Heart right ventricle (tissue), 16 donors: ENCODE results near the gene ZCCHC24. TPM values are rescaled to one million over a fixed set of nuclear protein-coding genes. Genes with fewer than 3 reads are reported as not detected.

ENCODE experiments used
- ATAC-seq, 8 donors: fragments of 200-7000 bp; cut with Tn5 transposase; one replicate each; pipeline ENCODE4 v1.9.1; 2020; ENCODE audit warnings: mild to moderate bottlenecking in 8 of 8, moderate library complexity in 8 of 8, moderate number of reproducible peaks in 1 of 8
- DNase-seq, 2 donors: peaks; one replicate each; pipeline ENCODE4 v3.0.0-alpha.2; 2020
- H3K27ac ChIP-seq, 10 donors: fragments of 200-600 bp; sonication (generic) in 2 of 10; one replicate each; pipeline versions ENCODE4 v1.5.0 to v1.8.0; 2020 to 2022; ENCODE audit warnings: mild to moderate bottlenecking in 3 of 10
- H3K27me3 ChIP-seq, 7 donors: fragments of 200-600 bp; one replicate each; pipeline ENCODE4 v1.8.0; 2021 to 2022; ENCODE audit warnings: mild to moderate bottlenecking in 2 of 7
- H3K36me3 ChIP-seq, 9 donors: fragments of 200-600 bp; sonication (generic) in 1 of 9; one replicate each; pipeline versions ENCODE4 v1.5.0 to v1.8.0; 2020 to 2022; ENCODE audit warnings: mild to moderate bottlenecking in 2 of 9
- H3K4me1 ChIP-seq, 9 donors: fragments of 200-600 bp; sonication (generic) in 1 of 9; one replicate each; pipeline versions ENCODE4 v1.5.0 to v1.8.0; 2020 to 2022; ENCODE audit warnings: mild to moderate bottlenecking in 4 of 9
- H3K4me3 ChIP-seq, 10 donors: fragments of 200-600 bp; sonication (generic) in 2 of 10; one replicate each; pipeline versions ENCODE4 v1.5.0 to v1.8.0; 2020 to 2022; ENCODE audit warnings: mild to moderate bottlenecking in 7 of 10, moderate library complexity in 2 of 10
- H3K9me3 ChIP-seq, 11 donors: fragments of 200-600 bp in 10 of 11; sonication (generic) in 2 of 11; one replicate each; pipeline versions ENCODE4 v1.5.0 to v1.8.0; 2013 to 2022; ENCODE audit warnings: mild to moderate bottlenecking in 2 of 11, control low read depth in 1 of 11, moderate library complexity in 1 of 11
- WGBS, 2 donors: extraction: QIAGEN DNeasy Blood & Tissue Kit; methylation state at CpG; one replicate each; pipeline ENCODE4 v1.1.7; 2013; ENCODE audit warnings: inconsistent platforms in 1 of 2; 5-methylcytosine and 5-hydroxymethylcytosine counted together
- intact Hi-C, 10 donors: fragments of 100-400 bp; cut with DNase I; formaldehyde crosslinking; loops; one replicate each; pipeline versions ENCODE4 v1.11.1 to v1.14.2; 2022
- polyA plus RNA-seq, 2 donors: library from polyadenylated mRNA; stranded (reverse); fragments of 200-250 nt; gene quantifications; one replicate each; pipeline ENCODE4 v1.2.3, GENCODE V29; 2013
- total RNA-seq, 10 donors: library from RNA; stranded (reverse); fragmentation: NEBNext Ultra II Directional in 3 of 10; extraction: Animal tissue kit (Norgen Biotek cat#: 25700) in 3 of 10; gene quantifications; one replicate each; pipeline versions ENCODE4 v1.2.1 to v1.2.4, GENCODE V29; 2021 to 2023
- TF ChIP-seq, protein P1 (sequence below), 9 donors: fragments of 200-600 bp; sonication (generic) in 2 of 9; IDR thresholded peaks; one replicate each; pipeline versions ENCODE4 v1.5.0 to v1.8.0; 2021 to 2022; ENCODE audit warnings: antibody characterized with exemption in 9 of 9, mild to moderate bottlenecking in 5 of 9, moderate library complexity in 1 of 9
- donor health status: Arrhythmogenic right ventricular cardiomyopathy.
- donor health status: ischemic (EF 13 %, LVEDD 7.1; RV severe dilation, severe dysfunction).
- donor health status: healthy with polysubstance abuse.
- donor health status: DM: no; HTN: yes; CAD: no.
- donor health status: DM: no; HTN: no; CAD: no.
- donor health status: ischemic (EF 25% LVEDD 6.9; RV normal size, moderate dysfunction).
- donor health status: ischemic (EF 25% LVEDD 5.7; RV mildly dilated, moderate dysfunction).
- donor health status: healthy.
- donor health status: DM: yes; HTN: yes; CAD: no.
- donor health status: Ischemic cardiomyopathy.
- donor health status: ischemic (EF 35%, LVEDD 5.7; RV mildly dilated, moderate dysfunction).
- donor health status: nonischemic (EF 11% LVEDD 7.7; RV severe dilation, severe dysfunction).
- donor health status: DM: yes; HTN: yes; CAD: no.
- donor health status: PGD.
- donor health status: ischemic (EF 29% LVEDD 5.4; RV normal size, mild dysfunction).
- donor health status: nonischemic (EF 23%, LVEDD 6.1; RV moderate dilation, normal function).

ZCCHC24 gene
- total and polyA plus RNA-seq, 12 donors: 19.3 to 59.0 (median 45.9) TPM

DNA sequence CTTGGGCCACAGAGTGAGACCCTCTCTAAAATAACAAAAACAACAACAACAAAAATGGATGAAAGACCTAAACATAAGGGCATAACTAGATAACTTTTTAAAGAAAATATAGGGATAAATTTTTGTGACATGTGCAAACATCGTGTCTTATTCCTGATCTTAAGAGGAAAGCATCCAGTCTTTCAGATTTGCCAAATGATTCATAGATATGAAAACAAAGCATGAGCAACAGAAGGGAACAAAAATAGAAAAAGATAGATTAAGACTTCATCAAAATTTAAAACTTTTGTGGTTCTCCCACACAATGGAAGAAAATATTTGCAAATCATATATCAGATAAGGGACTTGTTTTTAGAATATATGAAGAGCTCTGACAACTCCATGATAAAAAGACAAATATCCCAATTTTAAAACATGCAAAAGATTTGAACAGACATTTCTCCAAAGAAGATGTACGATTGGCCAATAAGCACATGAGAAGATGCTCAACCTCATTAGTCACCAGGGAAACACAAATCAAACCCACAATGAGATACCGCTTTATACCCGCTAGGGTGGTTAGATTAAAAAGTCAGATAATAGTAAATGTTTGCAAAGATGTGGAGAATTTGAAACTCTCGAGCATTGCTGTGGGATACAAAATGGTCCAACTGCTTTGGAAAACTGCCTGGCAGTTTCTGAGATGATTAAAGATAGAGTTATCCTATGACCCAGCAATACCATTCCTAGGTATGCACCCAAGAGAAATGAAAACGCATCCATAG lies 77.8 kb downstream of the ZCCHC24 start:
- no peak overlapping the region for H3K4me3 ChIP-seq
- no peak overlapping the region for H3K27ac ChIP-seq
- TF ChIP-seq, protein P1, sequence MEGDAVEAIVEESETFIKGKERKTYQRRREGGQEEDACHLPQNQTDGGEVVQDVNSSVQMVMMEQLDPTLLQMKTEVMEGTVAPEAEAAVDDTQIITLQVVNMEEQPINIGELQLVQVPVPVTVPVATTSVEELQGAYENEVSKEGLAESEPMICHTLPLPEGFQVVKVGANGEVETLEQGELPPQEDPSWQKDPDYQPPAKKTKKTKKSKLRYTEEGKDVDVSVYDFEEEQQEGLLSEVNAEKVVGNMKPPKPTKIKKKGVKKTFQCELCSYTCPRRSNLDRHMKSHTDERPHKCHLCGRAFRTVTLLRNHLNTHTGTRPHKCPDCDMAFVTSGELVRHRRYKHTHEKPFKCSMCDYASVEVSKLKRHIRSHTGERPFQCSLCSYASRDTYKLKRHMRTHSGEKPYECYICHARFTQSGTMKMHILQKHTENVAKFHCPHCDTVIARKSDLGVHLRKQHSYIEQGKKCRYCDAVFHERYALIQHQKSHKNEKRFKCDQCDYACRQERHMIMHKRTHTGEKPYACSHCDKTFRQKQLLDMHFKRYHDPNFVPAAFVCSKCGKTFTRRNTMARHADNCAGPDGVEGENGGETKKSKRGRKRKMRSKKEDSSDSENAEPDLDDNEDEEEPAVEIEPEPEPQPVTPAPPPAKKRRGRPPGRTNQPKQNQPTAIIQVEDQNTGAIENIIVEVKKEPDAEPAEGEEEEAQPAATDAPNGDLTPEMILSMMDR (IDR thresholded peaks at IDR 0.05): no peak
- no peaks in the 10 kb centered on the region for H3K36me3 ChIP-seq
- no peaks in the 10 kb centered on the region for H3K4me1 ChIP-seq
- DNase-seq (no peak), ATAC-seq (no peak)
- intact Hi-C loops: no loop called here
- 82 to 85% methylated on average over 6 of the region's 6 CpGs for WGBS, 2 donors
- no peaks in the 10 kb centered on the region for H3K27me3 ChIP-seq
- peaks cover 0 to 25% (median 13%) of the 10 kb centered on the region in 11 donors for H3K9me3 ChIP-seq

DNA sequence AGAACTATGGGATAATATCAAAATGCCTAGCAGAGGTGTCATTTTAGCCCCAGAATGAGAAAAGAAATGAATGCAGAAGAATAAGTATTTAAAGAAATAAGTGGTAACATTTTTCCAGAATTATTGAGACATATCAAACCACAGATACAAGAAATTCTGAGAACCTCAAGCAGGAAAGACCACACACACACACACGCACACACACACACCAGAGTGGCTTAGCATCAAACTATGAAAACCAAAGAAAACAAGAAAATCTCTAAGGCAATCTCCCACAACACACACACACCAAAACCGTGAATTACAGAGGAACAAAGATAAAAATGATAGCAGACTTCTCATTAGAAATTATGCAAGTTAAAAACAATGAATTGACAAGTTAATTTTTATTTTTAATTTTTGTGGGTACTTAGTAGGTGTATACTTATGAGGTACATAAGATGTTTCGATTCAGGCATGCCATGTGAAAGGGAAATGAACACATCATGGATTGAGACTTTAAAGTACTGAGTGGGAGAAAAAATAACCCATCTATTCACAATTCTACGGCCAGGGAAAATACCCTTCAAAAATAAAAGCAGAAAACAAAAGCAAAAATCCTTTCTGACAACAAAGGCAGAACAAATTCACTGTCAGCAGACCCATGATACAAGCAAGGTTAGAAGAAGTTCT lies 83.6 kb downstream of the ZCCHC24 start:
- no peak overlapping the region for H3K27ac ChIP-seq
- TF ChIP-seq, protein P1 (IDR thresholded peaks at IDR 0.05): no peak
- no peak for DNase-seq
- H3K27me3 ChIP-seq: no peaks in the 10 kb centered on the region
- intact Hi-C loops: no loop called here
- WGBS, 2 donors: 82 to 91% methylated on average over 4 of the region's 4 CpGs
- H3K4me1 ChIP-seq: peaks cover 0 to 4% (median 0%) of the 10 kb centered on the region in 9 donors
- H3K4me3 ChIP-seq: no peak overlapping the region
- H3K9me3 ChIP-seq: peaks cover 0 to 4% (median 0%) of the 10 kb centered on the region in 11 donors
- peaks cover 0 to 7% (median 0%) of the 10 kb centered on the region in 9 donors for H3K36me3 ChIP-seq
- ATAC-seq: no peak

DNA sequence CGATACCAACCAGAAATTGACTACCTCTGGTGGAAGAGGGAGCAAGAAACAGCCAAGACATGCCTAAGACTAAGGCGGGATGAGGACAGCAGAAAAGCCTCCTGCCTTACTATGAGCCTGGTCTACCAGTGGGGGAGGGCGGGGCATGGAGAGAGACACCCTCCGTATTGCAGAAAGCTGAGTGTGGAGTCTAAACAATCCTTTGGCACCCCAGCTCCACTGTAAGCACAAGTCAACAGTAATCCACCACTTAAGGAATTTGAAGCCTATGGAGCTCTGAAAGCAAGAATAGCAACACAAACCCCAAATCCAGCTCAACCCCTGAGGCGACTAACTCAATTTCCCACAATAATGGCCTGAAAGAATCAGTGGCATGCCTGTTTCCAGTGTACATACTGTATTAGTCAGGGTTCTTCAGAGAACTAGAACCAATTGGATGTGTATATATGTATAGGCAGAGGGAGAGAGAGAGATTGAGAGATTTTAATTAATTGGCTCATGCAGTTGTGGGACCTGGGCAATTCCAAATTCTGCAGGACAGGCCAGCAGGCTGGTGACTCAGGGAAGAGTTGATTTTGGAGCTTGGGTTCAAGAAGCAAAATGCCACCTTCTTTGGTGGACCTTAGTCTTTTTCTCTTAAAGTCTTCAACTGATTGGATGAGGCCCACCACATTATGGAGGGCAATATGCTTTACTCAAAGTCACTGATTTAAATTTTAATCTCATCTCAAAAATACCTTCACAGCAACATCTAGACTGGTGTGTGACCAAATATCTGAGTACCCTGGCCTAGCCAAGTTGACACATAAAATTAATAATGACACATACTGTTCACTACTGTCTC lies 84.7 kb downstream of the ZCCHC24 start:
- intact Hi-C loops: no loop called here
- peaks cover 0 to 19% (median 0%) of the 10 kb centered on the region in 9 donors for H3K36me3 ChIP-seq
- H3K9me3 ChIP-seq: peaks cover 0 to 4% (median 0%) of the 10 kb centered on the region in 11 donors
- peaks cover 0 to 7% (median 0%) of the 10 kb centered on the region in 9 donors for H3K4me1 ChIP-seq
- H3K4me3 ChIP-seq: no peak overlapping the region
- DNase-seq (no peak), ATAC-seq (no peak)
- H3K27ac ChIP-seq: no peak overlapping the region
- H3K27me3 ChIP-seq: no peaks in the 10 kb centered on the region
- whole genome bisulfite sequencing, 2 donors: 93% methylated on average over 5 of the region's 5 CpGs
- TF ChIP-seq, protein P1 (IDR thresholded peaks at IDR 0.05): no peak
